WTC11 (cell line): ENCODE results near the gene REEP1. TPM values are rescaled to one million over a fixed set of nuclear protein-coding genes. Genes with fewer than 3 reads are reported as not detected.

Experiments
- ATAC-seq: fragments of 200-7000 bp; cut with Tn5 transposase; 2 replicates; pipeline ENCODE4 v1.10.0; 2021; ENCODE audit warnings: mild to moderate bottlenecking, moderate library complexity
- CTCF ChIA-PET: fragments of 300-600 bp; sonication (Branson Sonifier 250); formaldehyde crosslinking; loops from one replicate; lab custom pipeline; 2021; ENCODE audit warnings: antibody characterized with exemption; lab: Charles Lee
- POLR2A ChIA-PET: fragments of 350-600 bp; sonication (Branson Sonifier 250); formaldehyde crosslinking; loops from one replicate; lab custom pipeline; 2021; ENCODE audit warnings: antibody characterized with exemption; lab: Charles Lee
- DNase-seq: peaks from one replicate; pipeline ENCODE4 v3.0.0; 2021; ENCODE audit warnings: low spot score
- H3K27ac Mint-ChIP-seq: 2 replicates; pipeline ENCODE4 v1.8.0; 2021; ENCODE audit warnings: mixed read lengths
- H3K27me3 Mint-ChIP-seq: 2 replicates; pipeline ENCODE4 v1.8.0; 2021; ENCODE audit warnings: low read depth, mild to moderate bottlenecking, moderate library complexity, mixed read lengths
- H3K36me3 Mint-ChIP-seq: 2 replicates; pipeline ENCODE4 v1.8.0; 2021; ENCODE audit warnings: mixed read lengths
- H3K4me1 Mint-ChIP-seq: 2 replicates; pipeline ENCODE4 v1.8.0; 2022; ENCODE audit warnings: mixed read lengths
- H3K4me3 Mint-ChIP-seq: 2 replicates; pipeline ENCODE4 v1.8.0; 2021; ENCODE audit warnings: mild to moderate bottlenecking, moderate library complexity, mixed read lengths
- H3K9me3 Mint-ChIP-seq: 2 replicates; pipeline ENCODE4 v1.8.0; 2021; ENCODE audit warnings: mixed read lengths
- CREB1 ChIP-seq: sonication (generic); formaldehyde crosslinking; IDR thresholded peaks from 2 replicates; pipeline ENCODE4 v1.8.0; 2023; ENCODE audit warnings: mild to moderate bottlenecking, missing genetic modification reagents
- E2F4 ChIP-seq: sonication (generic); formaldehyde crosslinking; IDR thresholded peaks from 2 replicates; pipeline ENCODE4 v1.8.1; 2022; ENCODE audit warnings: low read depth, mild to moderate bottlenecking, moderate library complexity, missing genetic modification reagents, borderline replicate concordance
- EMX1 ChIP-seq: fragments of 250-450 bp; sonication (Bioruptor Pico); IDR thresholded peaks from 2 replicates; pipeline ENCODE4 v1.8.0; 2021; ENCODE audit warnings: mild to moderate bottlenecking
- ETV6 ChIP-seq: sonication (generic); formaldehyde crosslinking; IDR thresholded peaks from 2 replicates; pipeline ENCODE4 v1.8.1; 2022; ENCODE audit warnings: mild to moderate bottlenecking, missing genetic modification reagents
- MYBL2 ChIP-seq: sonication (generic); formaldehyde crosslinking; IDR thresholded peaks from 2 replicates; pipeline ENCODE4 v1.8.1; 2023; ENCODE audit warnings: mild to moderate bottlenecking, moderate library complexity, missing genetic modification reagents
- PRRX2 ChIP-seq: fragments of 250-450 bp; sonication (Bioruptor Pico); IDR thresholded peaks from 2 replicates; pipeline ENCODE4 v1.8.0; 2021; ENCODE audit warnings: mild to moderate bottlenecking
- RORB ChIP-seq: fragments of 250-450 bp; sonication (Bioruptor Pico); IDR thresholded peaks from 2 replicates; pipeline ENCODE4 v1.9.0; 2021; ENCODE audit warnings: mild to moderate bottlenecking
- SMAD4 ChIP-seq: sonication (generic); formaldehyde crosslinking; IDR thresholded peaks from 2 replicates; pipeline ENCODE4 v1.8.0; 2022; ENCODE audit warnings: mild to moderate bottlenecking, missing genetic modification reagents
- SOX15 ChIP-seq: fragments of 250-450 bp; sonication (Bioruptor Pico); IDR thresholded peaks from 2 replicates; pipeline ENCODE4 v1.9.0; 2021; ENCODE audit warnings: mild to moderate bottlenecking
- SP1 ChIP-seq: sonication (generic); formaldehyde crosslinking; conservative IDR thresholded peaks from 2 replicates; pipeline ENCODE4 v1.8.1; 2022; ENCODE audit warnings: missing genetic modification reagents
- TEAD4 ChIP-seq: sonication (generic); formaldehyde crosslinking; IDR thresholded peaks from 2 replicates; pipeline ENCODE4 v1.8.0; 2022; ENCODE audit warnings: mild to moderate bottlenecking, missing genetic modification reagents
- ZBTB21 ChIP-seq: sonication (generic); formaldehyde crosslinking; IDR thresholded peaks from 2 replicates; pipeline ENCODE4 v1.8.1; 2023; ENCODE audit warnings: mild to moderate bottlenecking, missing genetic modification reagents, borderline replicate concordance
- ZNF512 ChIP-seq: sonication (generic); formaldehyde crosslinking; IDR thresholded peaks from 2 replicates; pipeline ENCODE4 v1.8.1; 2022; ENCODE audit warnings: missing genetic modification reagents, borderline replicate concordance
- total RNA-seq: library from RNA; stranded (reverse); gene quantifications from 3 replicates; pipeline ENCODE4 v1.2.3, GENCODE V29; 2021
- TF ChIP-seq, protein P1 (sequence below): sonication (generic); formaldehyde crosslinking; IDR thresholded peaks from 2 replicates; pipeline ENCODE4 v1.8.1; 2023; ENCODE audit warnings: mild to moderate bottlenecking, moderate library complexity, missing genetic modification reagents
- TF ChIP-seq, protein P2 (sequence below): sonication (generic); formaldehyde crosslinking; IDR thresholded peaks from 2 replicates; pipeline ENCODE4 v1.8.0; 2022; ENCODE audit warnings: mild to moderate bottlenecking, missing genetic modification reagents
- TF ChIP-seq, protein P3 (sequence below): fragments of 250-450 bp; sonication (Bioruptor Pico); IDR thresholded peaks from 2 replicates; pipeline ENCODE4 v2.1.2; 2022; ENCODE audit warnings: mild to moderate bottlenecking, moderate library complexity

REEP1 gene
- total RNA-seq, 1 experiment from 2014 or later: 1.9 TPM

DNA sequence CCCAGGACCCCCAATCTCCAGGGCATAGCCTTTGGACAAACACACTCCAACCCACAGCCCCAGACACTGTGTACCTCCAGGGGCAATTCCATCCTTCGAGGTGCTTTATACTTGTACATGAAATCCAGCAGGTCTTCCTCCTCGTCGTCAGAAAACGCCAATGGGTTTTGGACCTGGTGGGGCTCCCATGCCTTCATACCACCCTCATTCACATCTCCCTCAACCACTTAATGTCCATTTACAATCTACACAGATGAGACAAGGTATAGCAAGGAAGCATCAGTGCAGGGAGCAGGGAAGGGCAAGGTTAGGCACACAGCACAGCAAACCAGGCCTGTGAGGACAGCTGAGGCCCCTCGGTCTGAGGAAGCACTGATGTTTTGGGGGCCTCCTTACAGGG is 117.5 kb downstream of the REEP1 start (continued):
- no peak for TF ChIP-seq PRRX2 (CRISPR knock-in tag)
- no peak for TF ChIP-seq EMX1
- TF ChIP-seq E2F4: no peak
- TF ChIP-seq ZBTB21: no peak
- no peak for TF ChIP-seq MYBL2 (CRISPR knock-in tag)
- no peak for TF ChIP-seq SMAD4 (CRISPR knock-in tag)

GRCh38 chr2:86218124-86218523 is 119.3 kb downstream of the REEP1 start:
- Mint-ChIP-seq H3K36me3 (peaks cover 9% of the 10 kb centered on the region), H3K4me1 (peaks cover 21% of the 10 kb centered on the region), H3K9me3 (no peaks in the 10 kb centered on the region), H3K27ac (no peak overlapping the region), H3K27me3 (no peaks in the 10 kb centered on the region), H3K4me3 (no peak overlapping the region)
- POLR2A ChIA-PET: no interaction called here
- DNase-seq (no peak), ATAC-seq (no peak)
- TF ChIP-seq ZNF512 (CRISPR knock-in tag) (no peak), ETV6 (no peak), TEAD4 (CRISPR knock-in tag) (no peak), SOX15 (CRISPR knock-in tag) (no peak), SP1 (CRISPR knock-in tag) (no peak), E2F4 (no peak), CREB1 (CRISPR knock-in tag) (no peak), RORB (CRISPR knock-in tag) (no peak)
- TF ChIP-seq, protein P1, sequence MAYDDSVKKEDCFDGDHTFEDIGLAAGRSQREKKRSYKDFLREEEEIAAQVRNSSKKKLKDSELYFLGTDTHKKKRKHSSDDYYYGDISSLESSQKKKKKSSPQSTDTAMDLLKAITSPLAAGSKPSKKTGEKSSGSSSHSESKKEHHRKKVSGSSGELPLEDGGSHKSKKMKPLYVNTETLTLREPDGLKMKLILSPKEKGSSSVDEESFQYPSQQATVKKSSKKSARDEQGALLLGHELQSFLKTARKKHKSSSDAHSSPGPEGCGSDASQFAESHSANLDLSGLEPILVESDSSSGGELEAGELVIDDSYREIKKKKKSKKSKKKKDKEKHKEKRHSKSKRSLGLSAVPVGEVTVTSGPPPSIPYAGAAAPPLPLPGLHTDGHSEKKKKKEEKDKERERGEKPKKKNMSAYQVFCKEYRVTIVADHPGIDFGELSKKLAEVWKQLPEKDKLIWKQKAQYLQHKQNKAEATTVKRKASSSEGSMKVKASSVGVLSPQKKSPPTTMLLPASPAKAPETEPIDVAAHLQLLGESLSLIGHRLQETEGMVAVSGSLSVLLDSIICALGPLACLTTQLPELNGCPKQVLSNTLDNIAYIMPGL (CRISPR knock-in tag): no peak
- TF ChIP-seq, protein P2, sequence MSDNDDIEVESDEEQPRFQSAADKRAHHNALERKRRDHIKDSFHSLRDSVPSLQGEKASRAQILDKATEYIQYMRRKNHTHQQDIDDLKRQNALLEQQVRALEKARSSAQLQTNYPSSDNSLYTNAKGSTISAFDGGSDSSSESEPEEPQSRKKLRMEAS: no peak
- TF ChIP-seq, protein P3, sequence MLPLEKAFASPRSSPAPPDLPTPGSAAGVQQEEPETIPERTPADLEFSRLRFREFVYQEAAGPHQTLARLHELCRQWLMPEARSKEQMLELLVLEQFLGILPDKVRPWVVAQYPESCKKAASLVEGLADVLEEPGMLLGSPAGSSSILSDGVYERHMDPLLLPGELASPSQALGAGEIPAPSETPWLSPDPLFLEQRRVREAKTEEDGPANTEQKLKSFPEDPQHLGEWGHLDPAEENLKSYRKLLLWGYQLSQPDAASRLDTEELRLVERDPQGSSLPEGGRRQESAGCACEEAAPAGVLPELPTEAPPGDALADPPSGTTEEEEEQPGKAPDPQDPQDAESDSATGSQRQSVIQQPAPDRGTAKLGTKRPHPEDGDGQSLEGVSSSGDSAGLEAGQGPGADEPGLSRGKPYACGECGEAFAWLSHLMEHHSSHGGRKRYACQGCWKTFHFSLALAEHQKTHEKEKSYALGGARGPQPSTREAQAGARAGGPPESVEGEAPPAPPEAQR (CRISPR knock-in tag): no peak
- CTCF ChIA-PET: interaction anchor here (1.1 to 1.2 kb wide), 2 partner anchors 81 to 128 kb away, joined by 3 read pairs; no protein-coding TSS in a partner anchor
